ENCODE measurements around the gene MED10. TPM values are rescaled to one million over a fixed set of nuclear protein-coding genes. Genes with fewer than 3 reads are reported as not detected.

MED10 gene
- total and polyA plus RNA-seq, 2 of the 4 experiments (the other 2 are of a cell fraction): 9.1 to 60.0 TPM

DNA sequence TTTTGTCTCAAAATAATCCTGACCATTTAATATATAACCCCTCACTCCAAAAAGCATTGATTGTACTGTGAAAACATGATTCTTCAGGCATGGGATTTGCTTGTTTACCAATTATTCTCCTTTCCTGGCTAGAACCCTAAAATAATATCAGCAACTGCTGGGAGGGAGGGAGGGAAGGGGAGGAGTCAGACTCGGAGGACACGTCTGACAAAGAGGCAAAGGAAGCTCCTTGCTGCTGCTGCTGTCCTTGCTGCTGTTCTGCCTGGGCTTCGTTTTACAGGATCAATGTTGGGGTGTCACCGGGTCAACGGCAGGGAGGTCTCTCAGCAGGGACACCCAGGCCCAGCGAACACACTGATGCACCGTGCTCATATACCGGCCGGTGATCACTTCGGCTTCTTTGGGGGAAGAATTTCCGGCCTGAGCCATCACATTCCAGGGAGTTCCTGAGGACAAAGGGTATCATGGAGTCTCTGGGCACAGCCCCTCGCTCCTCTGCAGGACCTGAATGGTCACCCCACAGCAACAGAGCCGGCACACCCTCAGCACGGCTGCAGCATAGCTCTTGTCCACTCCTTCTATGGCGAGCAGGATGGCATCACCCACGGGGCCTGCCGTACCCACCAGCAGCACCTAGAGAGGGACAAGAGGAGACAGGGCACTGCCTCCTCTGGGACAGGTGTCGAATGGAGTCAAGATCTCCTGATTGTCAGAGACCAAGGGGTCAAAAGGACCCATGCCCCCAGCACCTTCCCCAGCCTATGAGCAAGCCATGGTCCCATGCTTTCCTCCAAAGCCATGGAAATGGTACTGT, 27.9 kb downstream of the MED10 start:
- TF ChIP-seq SMC3 (IDR thresholded peaks at IDR 0.05; ENCODE audit: low read depth, low read length): no peak
- TF ChIP-seq, protein P1, sequence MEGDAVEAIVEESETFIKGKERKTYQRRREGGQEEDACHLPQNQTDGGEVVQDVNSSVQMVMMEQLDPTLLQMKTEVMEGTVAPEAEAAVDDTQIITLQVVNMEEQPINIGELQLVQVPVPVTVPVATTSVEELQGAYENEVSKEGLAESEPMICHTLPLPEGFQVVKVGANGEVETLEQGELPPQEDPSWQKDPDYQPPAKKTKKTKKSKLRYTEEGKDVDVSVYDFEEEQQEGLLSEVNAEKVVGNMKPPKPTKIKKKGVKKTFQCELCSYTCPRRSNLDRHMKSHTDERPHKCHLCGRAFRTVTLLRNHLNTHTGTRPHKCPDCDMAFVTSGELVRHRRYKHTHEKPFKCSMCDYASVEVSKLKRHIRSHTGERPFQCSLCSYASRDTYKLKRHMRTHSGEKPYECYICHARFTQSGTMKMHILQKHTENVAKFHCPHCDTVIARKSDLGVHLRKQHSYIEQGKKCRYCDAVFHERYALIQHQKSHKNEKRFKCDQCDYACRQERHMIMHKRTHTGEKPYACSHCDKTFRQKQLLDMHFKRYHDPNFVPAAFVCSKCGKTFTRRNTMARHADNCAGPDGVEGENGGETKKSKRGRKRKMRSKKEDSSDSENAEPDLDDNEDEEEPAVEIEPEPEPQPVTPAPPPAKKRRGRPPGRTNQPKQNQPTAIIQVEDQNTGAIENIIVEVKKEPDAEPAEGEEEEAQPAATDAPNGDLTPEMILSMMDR (conservative IDR thresholded peaks at IDR 0.05; ENCODE audit: low read depth, low read length): no peak
- TF ChIP-seq, protein P2, sequence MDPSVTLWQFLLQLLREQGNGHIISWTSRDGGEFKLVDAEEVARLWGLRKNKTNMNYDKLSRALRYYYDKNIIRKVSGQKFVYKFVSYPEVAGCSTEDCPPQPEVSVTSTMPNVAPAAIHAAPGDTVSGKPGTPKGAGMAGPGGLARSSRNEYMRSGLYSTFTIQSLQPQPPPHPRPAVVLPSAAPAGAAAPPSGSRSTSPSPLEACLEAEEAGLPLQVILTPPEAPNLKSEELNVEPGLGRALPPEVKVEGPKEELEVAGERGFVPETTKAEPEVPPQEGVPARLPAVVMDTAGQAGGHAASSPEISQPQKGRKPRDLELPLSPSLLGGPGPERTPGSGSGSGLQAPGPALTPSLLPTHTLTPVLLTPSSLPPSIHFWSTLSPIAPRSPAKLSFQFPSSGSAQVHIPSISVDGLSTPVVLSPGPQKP (IDR thresholded peaks at IDR 0.05; ENCODE audit: borderline replicate concordance, low read depth, low read length): no peak
- TF ChIP-seq MXI1 (IDR thresholded peaks at IDR 0.05; ENCODE audit: borderline replicate concordance, low read depth, low read length): no peak
- no peak for TF ChIP-seq MAFK (IDR thresholded peaks at IDR 0.05; ENCODE audit: low read depth, low read length)
- no peak for TF ChIP-seq CHD1 (IDR thresholded peaks at IDR 0.05; ENCODE audit: low read depth, low read length)
- TF ChIP-seq, protein P3, sequence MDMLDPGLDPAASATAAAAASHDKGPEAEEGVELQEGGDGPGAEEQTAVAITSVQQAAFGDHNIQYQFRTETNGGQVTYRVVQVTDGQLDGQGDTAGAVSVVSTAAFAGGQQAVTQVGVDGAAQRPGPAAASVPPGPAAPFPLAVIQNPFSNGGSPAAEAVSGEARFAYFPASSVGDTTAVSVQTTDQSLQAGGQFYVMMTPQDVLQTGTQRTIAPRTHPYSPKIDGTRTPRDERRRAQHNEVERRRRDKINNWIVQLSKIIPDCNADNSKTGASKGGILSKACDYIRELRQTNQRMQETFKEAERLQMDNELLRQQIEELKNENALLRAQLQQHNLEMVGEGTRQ (IDR thresholded peaks at IDR 0.05; ENCODE audit: low read depth, low read length): no peak
- no peak for TF ChIP-seq RFX5 (IDR thresholded peaks at IDR 0.05; ENCODE audit: low read depth, low read length)
- no peak for TF ChIP-seq POLR2A (IDR thresholded peaks at IDR 0.05; ENCODE audit: low read depth, low read length)
- no peak for TF ChIP-seq BHLHE40 (IDR thresholded peaks at IDR 0.05; ENCODE audit: low read depth, low read length)
- no peak for TF ChIP-seq MAZ (IDR thresholded peaks at IDR 0.05; ENCODE audit: borderline replicate concordance, low read depth, low read length)
- TF ChIP-seq CEBPB (IDR thresholded peaks at IDR 0.05; ENCODE audit: low read depth, low read length): no peak
- no peak for TF ChIP-seq NFE2L2 (IDR thresholded peaks at IDR 0.05; ENCODE audit: low read depth, low read length)
- no peak for TF ChIP-seq RAD21 (IDR thresholded peaks at IDR 0.05; ENCODE audit: low read length)
- TF ChIP-seq FOS (IDR thresholded peaks at IDR 0.05; ENCODE audit: low read depth, low read length): no peak
- no peak for TF ChIP-seq RCOR1 (IDR thresholded peaks at IDR 0.05; ENCODE audit: insufficient replicate concordance, low read length)
- Histone ChIP-seq H3K27ac (ENCODE audit: insufficient read depth, low read length) (no peak overlapping the region), H2AK5ac (ENCODE audit: low read depth, low read length) (no peak overlapping the region), H2BK5ac (ENCODE audit: low read depth, low read length, poor library complexity, severe bottlenecking) (no peak overlapping the region), H4K5ac (ENCODE audit: low read depth, low read length) (no peak overlapping the region), H3K79me1 (ENCODE audit: low read depth in 1 of 2, low read length in 2 of 2) (no peaks in the 10 kb centered on the region), H2BK20ac (ENCODE audit: low read depth, low read length) (no peak overlapping the region), H2BK120ac (ENCODE audit: low read depth, low read length) (no peak overlapping the region), H4K20me1 (ENCODE audit: insufficient read depth, low read length) (no peaks in the 10 kb centered on the region), H3K56ac (ENCODE audit: extremely low read depth, insufficient read depth, low read length) (no peak overlapping the region), H3K36me3 (ENCODE audit: control insufficient read depth, insufficient read depth, low read length) (no peaks in the 10 kb centered on the region), H4K8ac (ENCODE audit: low read depth in 2 of 2, low read length in 2 of 2) (no peak overlapping the region), H4K91ac (ENCODE audit: insufficient read depth, low read depth, low read length) (no peak overlapping the region), H3K18ac (ENCODE audit: low read depth, low read length) (no peak overlapping the region), H3K9ac (ENCODE audit: low read depth, low read length) (no peak overlapping the region), H2AK9ac (replicated peaks; ENCODE audit: low read depth, low read length, poor library complexity) (no peak overlapping the region), H3K14ac (replicated peaks; ENCODE audit: low read depth, low read length) (no peak overlapping the region), H2BK15ac (ENCODE audit: low read depth, low read length) (no peak overlapping the region), H3K4ac (ENCODE audit: low read depth, low read length) (no peak overlapping the region), H3K27me3 (ENCODE audit: control insufficient read depth, insufficient read depth, low read length) (no peaks in the 10 kb centered on the region), H3K4me3 (ENCODE audit: insufficient read depth, low read depth, low read length) (no peak overlapping the region), H3K9me3 (ENCODE audit: control insufficient read depth, insufficient read depth, low read length) (peaks cover 3% of the 10 kb centered on the region; the same call in 1 of the 2 replicates), H3K4me1 (ENCODE audit: control insufficient read depth, insufficient read depth, low read length) (no peaks in the 10 kb centered on the region), H3K4me2 (ENCODE audit: low read depth, low read length) (no peak overlapping the region), H3K9me1 (ENCODE audit: insufficient read depth, low read length) (no peaks in the 10 kb centered on the region), H3K23ac (ENCODE audit: low read depth, low read length) (no peak overlapping the region), H2AFZ (replicated peaks; ENCODE audit: low read length, poor library complexity) (no peak overlapping the region)
- ChIA-PET POLR2A (ENCODE audit: unreplicated experiment) (no interaction called here), CTCF (no interaction called here)
- no TSS peak for BruUV-seq (replicated peaks)
- dilution Hi-C loops (cut with HindIII; ENCODE audit: low sequenced_read_pairs, unreplicated experiment): no loop called here
- intact Hi-C loops (cut with micrococcal nuclease): no loop called here
- WGBS, 2 experiments (ENCODE audit: extremely low coverage in 2 of 2, insufficient read length in 1 of 2): 53% methylated on average over 13 of the region's 18 CpGs; no CpG with 5 or more reads in 1 of the 2 experiments
- in situ Hi-C loops (cut with MboI; ENCODE audit: low sequenced_read_pairs): no loop called here
- DNase-seq: no peak
- no peak for ATAC-seq (ENCODE audit: low read depth)

Measured in IMR-90 (cell line).